GM06990 (cell line): ENCODE results near the gene ADCY3.

ENCODE experiments used
- DNase-seq: peaks from one replicate; pipeline ENCODE4 v3.0.0-alpha.2; 2011; ENCODE audit not compliant: insufficient read length; ENCODE audit errors: extremely low read depth
- H3K27me3 ChIP-seq: replicated peaks from 2 replicates; pipeline ENCODE4 v1.6.0; 2011; ENCODE audit warnings: low read length; ENCODE audit not compliant: control insufficient read depth, insufficient read depth
- H3K36me3 ChIP-seq: 2 replicates; pipeline ENCODE4 v1.5.1; 2011; ENCODE audit warnings: low read length; ENCODE audit not compliant: control insufficient read depth, insufficient read depth
- H3K4me3 ChIP-seq: replicated peaks from 2 replicates; pipeline ENCODE4 v1.5.1; 2011; ENCODE audit warnings: low read depth, mild to moderate bottlenecking, control low read depth, low read length
- TF ChIP-seq, protein P1 (sequence below): IDR thresholded peaks from 2 replicates; pipeline ENCODE4 v1.5.1; 2011; ENCODE audit warnings: low read length, control low read depth, mild to moderate bottlenecking, inconsistent platforms; ENCODE audit not compliant: insufficient read depth, poor library complexity, severe bottlenecking

Gene ADCY3

DNA sequence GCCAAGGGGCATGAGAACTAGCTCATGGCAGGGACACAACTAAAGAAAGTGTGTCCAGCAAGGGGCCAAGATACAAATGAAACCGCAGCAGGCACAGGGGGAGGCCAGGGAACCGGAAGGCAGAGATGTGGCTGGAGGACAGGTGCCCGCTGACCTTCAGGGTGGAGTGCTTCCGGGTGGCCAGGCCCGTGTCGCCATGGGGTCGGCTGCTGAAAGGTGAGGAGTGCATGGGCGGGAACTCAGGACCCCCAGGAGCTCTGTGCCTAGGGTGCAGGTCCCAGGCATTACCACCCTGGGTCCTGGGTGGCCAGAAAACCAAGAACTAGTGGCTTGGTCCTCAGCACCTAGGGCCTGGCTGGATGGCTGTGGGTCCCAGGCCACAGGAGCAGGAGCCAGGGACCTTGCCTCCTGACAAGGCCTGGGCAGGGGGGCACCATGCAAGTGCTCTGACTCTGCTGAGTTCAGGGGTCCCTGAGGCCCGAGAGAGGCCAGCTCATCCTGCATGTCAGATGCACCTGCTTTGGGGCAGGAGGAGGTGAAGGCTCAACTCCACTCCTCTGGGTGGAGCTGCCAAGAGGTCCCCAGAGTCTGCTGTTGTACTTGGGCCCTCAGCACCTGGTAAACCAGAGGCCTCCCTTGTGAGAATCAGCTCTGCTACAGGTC is 75.9 kb downstream of the ADCY3 start:
- Histone ChIP-seq H3K4me3 (no peak overlapping the region), H3K36me3 (peaks cover 18% of the 10 kb centered on the region), H3K27me3 (no peaks in the 10 kb centered on the region)
- DNase-seq = no peak
- TF ChIP-seq, protein P1, sequence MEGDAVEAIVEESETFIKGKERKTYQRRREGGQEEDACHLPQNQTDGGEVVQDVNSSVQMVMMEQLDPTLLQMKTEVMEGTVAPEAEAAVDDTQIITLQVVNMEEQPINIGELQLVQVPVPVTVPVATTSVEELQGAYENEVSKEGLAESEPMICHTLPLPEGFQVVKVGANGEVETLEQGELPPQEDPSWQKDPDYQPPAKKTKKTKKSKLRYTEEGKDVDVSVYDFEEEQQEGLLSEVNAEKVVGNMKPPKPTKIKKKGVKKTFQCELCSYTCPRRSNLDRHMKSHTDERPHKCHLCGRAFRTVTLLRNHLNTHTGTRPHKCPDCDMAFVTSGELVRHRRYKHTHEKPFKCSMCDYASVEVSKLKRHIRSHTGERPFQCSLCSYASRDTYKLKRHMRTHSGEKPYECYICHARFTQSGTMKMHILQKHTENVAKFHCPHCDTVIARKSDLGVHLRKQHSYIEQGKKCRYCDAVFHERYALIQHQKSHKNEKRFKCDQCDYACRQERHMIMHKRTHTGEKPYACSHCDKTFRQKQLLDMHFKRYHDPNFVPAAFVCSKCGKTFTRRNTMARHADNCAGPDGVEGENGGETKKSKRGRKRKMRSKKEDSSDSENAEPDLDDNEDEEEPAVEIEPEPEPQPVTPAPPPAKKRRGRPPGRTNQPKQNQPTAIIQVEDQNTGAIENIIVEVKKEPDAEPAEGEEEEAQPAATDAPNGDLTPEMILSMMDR = no peak

DNA sequence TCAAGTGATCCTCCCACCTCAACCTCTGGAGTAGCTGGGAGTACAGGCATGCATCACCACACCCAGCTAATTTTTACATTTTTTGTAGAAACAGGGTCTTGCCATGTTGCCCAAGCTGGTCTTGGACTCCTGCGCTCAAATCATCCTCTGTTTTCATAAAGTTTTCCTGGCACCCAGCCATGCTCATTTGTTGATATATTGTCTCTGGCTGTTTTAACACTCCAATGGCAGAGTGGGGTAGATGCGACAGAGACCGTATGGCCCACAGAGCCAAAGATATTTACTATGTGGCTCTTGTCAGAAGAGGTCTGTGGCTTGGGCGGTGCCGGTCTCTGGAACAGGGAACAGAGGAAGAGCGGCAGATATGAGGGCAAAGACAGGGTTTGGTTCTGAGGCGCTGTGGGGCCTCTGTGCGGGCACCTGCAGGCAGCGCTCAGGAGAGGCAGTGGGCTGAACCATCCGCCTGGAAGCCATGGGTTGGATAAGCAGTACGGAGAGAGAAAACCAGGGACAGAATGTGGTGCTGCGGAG is 76.6 kb downstream of the ADCY3 start:
- TF ChIP-seq, protein P1 = no peak
- H3K27me3 ChIP-seq = no peaks in the 10 kb centered on the region
- peaks cover 15% of the 10 kb centered on the region for H3K36me3 ChIP-seq
- H3K4me3 ChIP-seq = no peak overlapping the region
- DNase-seq = no peak

DNA sequence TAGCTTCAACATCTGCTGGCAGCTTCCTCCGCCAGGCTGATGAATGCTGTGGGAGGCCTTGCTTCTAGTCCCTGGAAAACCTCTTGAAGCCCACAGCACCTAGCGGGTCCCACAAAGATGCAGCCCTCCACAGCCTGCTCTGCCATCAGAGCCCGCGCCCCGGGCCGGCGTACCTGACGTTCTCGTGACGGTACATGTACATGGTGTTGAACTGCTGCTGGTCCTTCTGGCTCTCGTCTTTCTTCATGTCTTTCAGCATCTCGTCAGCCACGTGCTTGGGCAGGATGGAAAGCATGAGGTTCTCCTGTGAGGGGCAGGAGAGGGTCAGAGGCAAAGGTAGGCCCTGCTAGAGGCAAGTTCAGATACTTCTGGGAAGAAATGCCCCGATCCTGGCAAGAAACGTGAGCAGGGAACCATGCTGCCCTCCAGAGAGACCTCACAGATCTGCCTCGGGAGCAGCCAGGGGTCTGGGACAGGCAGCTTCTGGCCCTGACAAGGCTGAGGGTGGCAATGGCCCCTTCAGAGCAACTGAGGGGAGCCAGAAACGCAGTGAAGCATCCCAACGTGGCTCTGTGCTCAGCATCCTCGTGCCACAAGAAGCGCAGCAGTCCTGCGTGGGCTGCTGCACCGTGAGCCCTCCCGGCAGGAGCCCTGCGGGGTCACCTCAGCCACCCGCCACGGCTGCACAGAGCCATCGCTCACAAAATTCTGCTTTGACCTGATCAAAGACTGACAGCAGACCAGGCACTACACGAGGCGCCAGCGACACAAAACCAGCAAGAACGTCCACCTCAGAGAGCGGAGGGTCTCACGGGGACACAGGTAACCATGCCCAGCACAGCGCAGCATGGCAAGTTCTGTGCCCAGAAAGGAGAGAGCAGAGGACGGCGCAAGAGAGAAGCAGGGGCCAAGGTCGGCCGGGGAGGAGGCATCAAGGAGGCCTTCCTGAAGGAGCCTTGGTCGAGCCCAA is 77.7 kb downstream of the ADCY3 start:
- Histone ChIP-seq H3K27me3 (no peaks in the 10 kb centered on the region), H3K36me3 (peaks cover 16% of the 10 kb centered on the region), H3K4me3 (no peak overlapping the region)
- DNase-seq = no peak
- TF ChIP-seq, protein P1 = no peak

DNA sequence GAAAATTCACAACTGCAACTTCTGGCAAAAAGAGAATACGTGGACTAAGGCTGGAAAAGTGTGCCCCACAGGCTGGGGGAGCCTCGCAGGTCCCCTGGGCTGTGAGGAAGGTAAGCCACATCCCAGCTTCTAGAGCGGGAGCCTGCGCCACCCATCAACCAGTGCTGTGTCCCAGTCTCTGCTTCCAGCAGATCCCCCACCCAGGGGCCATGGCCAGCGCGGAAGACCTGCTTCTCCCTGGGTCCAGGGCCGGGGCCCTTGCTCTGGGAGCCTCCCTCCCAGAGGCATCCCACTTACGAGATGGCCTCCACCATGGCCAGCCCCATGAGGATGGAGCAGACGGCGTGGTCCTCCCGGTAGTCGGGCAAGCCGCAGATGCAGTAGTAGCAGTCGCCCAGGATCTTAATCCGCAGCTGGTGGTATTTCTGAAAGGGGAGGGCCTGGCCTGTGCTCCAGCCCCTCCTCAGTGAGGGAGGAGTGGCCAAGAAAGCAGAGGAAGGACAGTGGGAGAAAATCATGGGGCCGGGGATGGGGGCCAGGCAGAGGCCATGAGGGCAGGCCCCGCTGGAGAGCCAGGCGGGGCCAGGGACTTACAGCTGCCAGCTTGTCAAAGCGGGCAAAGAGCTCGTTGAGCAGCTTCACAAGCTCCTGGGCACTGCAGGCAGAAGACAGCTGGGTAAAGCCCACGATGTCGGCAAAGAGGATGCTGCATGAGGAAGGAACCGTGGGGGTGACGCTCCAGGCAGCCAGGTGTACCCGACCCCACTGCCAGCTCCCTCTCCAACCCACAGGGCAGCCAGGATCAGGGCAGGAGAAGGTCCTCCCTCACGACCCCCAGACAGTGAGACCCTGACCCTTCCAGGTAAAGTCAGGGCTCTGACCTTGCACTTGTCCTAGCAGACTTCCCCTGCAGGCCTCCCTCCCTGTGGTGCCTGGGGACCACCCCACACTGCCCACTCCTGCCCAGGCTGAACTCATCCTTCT is 78.8 kb downstream of the ADCY3 start:
- Histone ChIP-seq H3K4me3 (no peak overlapping the region), H3K36me3 (peaks cover 22% of the 10 kb centered on the region), H3K27me3 (no peaks in the 10 kb centered on the region)
- TF ChIP-seq, protein P1 = no peak
- DNase-seq = no peak

DNA sequence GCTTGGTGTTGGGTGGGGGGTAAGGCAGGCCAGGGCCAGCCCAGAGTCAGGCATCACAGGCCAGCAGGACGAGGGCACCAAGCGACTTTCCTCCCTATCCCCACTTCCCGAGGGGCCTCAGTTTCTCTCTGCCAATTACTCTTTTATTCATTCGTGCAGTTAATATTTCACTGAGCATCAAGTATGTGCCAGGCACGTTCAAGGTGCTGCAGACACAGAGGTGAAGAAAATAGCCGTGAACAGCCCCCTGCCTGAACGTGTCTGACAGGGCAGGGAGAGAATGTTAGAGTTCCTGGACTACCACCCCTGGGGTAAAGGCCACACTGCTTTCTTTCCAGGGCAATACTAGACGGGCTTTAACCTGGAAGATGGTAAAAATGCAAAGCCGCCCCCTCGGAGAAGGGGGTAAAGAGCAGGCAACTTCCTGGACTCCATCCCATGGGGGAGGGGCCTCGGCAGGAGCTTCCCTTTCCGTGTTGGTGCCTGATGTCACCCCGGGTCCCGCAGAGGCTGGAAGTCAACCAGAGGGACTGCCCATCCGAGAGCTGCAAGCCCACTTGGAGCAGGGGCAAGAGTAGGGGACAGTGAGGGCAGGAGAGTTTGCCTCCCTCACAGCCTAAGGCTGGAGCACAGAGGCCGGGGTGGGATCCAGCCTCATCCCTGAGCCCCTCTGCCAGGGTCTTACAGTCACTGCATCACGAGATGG is 79.7 kb downstream of the ADCY3 start:
- no peaks in the 10 kb centered on the region for H3K27me3 ChIP-seq

More for the DNA sequence above, 79.7 kb downstream of the ADCY3 start:
- no peak for DNase-seq
- Histone ChIP-seq H3K4me3 (no peak overlapping the region), H3K36me3 (peaks cover 26% of the 10 kb centered on the region)
- TF ChIP-seq, protein P1 = no peak
